LoVo (cell line): ENCODE measurements around the gene C5orf47.

Experiments
- DNase-seq: peaks from one replicate; pipeline ENCODE4 v3.0.0-alpha.2; 2016; ENCODE audit warnings: low spot score

Gene C5orf47

GRCh38 chr5:174044466-174045254 is 55.7 kb downstream of the C5orf47 start:
- DNase-seq = no peak

DNA sequence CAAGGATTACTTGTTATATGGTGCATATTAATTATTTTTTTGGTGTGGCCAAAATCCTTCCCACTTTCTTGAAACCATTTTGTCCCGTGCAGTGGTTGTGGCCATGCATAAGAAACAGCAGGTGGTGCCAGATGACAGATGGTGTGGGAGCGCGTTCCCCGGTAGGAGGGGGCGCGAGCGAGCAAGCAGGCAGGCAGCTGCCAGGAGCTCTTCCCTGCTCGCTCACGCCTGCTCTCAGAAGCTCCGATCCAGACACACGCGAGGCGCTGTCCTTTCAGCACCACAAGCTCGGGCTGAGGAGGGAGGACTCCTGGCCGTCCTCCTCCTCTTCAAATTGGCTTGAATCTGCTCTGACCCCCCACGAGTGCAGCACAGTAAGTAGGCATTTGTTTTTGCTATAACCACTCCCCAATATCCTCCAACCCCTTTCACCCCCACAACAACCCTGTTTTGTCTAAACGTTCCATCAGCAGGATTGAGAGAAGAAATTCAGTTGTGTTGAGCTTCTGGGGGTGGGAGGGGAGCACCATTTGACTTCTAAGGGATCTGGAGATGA is 56.6 kb downstream of the C5orf47 start, which contains the start of gene NSG2:
NSG2 (plus strand) TSS at position 237 of the 556 bp plus-strand sequence. CDS start 1,050 bp downstream, outside the sequence.
- DNase-seq = peak; percentile 83

GRCh38 chr5:174046558-174046957 is 57.6 kb downstream of the C5orf47 start:
- DNase-seq = no peak

GRCh38 chr5:174047472-174048099 is 58.6 kb downstream of the C5orf47 start:
- no peak for DNase-seq

- DNase-seq = no peak
Observed at GRCh38 chr5:174052636-174053035, 63.7 kb downstream of the C5orf47 start.

DNA sequence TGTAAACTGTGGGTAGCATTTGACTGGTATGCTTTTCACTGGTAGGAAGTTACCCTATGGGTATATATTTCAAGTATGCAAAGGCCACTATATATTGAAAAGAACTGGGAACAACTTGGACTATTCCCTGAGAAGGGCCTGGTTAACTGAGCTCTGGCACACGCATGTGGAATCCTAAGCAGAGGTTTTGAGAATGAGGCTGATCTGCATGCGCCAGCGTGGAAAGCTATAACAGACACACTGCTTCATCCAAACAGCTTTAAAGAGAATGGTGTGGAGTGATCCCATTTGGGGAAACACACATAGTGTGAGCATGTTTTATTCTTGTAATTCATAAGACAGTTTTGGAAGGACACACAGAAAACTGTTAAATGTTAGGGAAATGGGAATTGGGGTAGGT is 64.9 kb downstream of the C5orf47 start:
- DNase-seq = no peak
